LNCaP clone FGC (cell line): ENCODE results near the gene TAL1.

Source experiments
- DNase-seq: peaks from one replicate; pipeline ENCODE4 v3.0.0-alpha.2; 2011; ENCODE audit warnings: low read depth
- H3K4me3 ChIP-seq: 2 replicates; pipeline ENCODE4 v1.5.1; 2011; ENCODE audit warnings: mild to moderate bottlenecking, low read depth, low read length, control low read depth
- TF ChIP-seq, protein P1 (sequence below): IDR thresholded peaks from 2 replicates; pipeline ENCODE4 v1.5.1; 2012; ENCODE audit warnings: mild to moderate bottlenecking; ENCODE audit not compliant: control insufficient read depth, insufficient read depth; ENCODE audit errors: extremely low read depth

The TAL1 gene

DNA sequence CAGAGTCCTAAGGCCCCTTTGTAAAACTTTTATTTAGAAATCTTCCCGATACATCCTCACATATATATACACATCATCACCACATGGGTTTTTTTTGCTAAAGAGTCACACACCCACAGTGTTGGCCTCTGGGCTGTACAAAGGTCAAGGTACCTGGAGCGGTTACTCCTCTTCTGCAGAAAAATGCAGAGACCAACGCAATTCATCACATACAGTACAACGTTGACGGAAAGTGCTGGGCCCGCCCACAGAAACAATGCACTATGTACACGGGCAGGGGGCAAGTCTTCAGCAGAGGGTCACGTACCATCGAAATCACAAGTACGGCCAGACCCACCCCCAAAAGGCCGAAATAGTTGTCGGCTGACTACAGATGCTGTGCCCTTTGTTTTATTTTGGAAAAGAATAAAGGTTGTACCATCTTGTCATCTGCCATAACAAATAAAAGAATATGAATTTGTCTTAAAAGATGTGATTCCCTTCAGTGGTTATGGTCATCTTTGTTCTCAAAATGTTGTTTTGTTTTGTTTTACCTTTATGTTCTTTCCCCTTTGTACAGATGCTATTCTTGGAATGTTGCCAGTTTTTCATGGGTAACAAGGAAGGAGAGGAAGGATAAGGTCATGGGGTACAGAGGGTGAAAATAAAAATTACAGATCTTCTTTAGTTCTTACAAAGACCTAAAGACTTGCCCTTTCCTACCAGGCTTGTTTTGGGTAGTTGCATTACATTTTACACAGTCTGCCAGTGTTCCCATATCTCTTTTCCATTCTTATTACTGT, 15.6 kb downstream of the TAL1 start:
- no peak overlapping the region for H3K4me3 ChIP-seq
- DNase-seq = no peak
- TF ChIP-seq, protein P1, sequence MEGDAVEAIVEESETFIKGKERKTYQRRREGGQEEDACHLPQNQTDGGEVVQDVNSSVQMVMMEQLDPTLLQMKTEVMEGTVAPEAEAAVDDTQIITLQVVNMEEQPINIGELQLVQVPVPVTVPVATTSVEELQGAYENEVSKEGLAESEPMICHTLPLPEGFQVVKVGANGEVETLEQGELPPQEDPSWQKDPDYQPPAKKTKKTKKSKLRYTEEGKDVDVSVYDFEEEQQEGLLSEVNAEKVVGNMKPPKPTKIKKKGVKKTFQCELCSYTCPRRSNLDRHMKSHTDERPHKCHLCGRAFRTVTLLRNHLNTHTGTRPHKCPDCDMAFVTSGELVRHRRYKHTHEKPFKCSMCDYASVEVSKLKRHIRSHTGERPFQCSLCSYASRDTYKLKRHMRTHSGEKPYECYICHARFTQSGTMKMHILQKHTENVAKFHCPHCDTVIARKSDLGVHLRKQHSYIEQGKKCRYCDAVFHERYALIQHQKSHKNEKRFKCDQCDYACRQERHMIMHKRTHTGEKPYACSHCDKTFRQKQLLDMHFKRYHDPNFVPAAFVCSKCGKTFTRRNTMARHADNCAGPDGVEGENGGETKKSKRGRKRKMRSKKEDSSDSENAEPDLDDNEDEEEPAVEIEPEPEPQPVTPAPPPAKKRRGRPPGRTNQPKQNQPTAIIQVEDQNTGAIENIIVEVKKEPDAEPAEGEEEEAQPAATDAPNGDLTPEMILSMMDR = no peak

DNA sequence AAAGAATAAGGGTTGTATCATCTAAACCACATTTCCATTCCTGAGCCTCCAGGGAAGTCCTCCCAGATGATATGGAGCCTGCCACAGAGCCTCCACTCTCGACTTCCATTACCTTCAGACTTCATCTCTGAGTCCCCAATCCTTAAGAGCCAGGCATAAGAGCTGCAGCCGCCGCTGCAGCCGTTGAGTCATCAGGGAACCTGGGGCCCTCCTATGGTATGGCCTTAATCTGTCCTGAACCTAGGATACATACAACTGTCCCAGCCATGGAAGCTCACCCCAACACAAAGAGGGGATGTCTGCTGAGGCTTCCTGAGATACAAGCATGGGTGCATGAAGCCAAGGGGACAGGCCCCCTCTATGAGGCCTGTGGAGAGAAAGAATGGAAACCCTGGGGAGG, 16.3 kb downstream of the TAL1 start:
- TF ChIP-seq, protein P1 = no peak
- DNase-seq = no peak
- H3K4me3 ChIP-seq = no peak overlapping the region

DNA sequence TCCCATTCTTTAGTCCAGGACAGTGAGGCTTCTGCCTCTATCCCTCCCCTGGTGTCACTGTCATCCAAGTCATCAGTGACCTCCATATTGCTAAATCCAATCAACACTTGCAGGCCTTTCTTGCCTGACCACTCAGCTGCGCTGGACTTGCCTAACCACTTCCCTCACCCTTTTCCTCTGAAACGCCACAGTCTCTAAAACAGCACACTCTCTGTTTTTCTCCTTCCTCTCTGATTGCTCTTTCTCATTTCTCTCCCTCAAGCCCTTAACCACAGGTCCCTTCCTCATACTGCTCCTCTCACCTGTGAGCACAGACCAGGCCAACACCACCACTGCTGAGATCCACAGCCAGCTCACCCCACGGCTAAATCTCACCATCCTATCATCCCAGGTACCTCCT, 17.5 kb downstream of the TAL1 start:
- no peak overlapping the region for H3K4me3 ChIP-seq
- TF ChIP-seq, protein P1 = no peak
- no peak for DNase-seq

DNA sequence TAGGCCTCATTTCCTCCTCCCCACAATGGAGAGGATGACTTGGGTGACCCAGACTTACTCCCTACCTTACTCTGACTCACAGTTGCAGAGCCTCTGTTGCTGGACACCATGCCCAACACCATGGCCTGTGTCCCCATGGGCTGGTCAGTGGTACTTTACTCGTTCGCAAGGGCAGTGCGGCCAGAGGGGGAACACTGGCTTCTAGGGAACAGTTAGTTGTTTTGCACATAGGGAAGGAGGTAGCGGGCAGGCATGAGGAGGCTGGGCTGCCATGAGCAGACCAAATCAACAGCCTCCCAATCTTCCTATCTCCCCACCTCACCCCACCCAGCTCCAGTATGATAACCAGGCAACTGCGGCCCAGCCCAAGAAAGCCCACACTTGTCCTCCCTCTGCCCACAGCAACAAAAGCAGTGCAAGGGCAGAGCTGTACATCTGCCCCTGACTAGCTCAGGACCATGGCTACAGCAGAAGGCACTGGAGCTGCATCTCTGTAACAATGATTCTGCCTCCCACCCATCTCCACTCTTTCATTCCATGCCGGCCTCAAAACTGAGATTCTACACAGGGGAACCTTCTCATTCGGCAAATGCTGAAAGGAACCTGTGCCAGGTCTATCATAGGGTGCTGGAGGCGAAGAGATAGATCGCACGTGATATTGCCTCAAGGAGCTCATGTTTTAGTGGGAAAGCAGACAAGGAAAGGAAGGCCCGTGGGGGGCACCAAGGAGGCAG, 18.6 kb downstream of the TAL1 start:
- TF ChIP-seq, protein P1 = no peak
- H3K4me3 ChIP-seq = no peak overlapping the region
- DNase-seq = no peak

DNA sequence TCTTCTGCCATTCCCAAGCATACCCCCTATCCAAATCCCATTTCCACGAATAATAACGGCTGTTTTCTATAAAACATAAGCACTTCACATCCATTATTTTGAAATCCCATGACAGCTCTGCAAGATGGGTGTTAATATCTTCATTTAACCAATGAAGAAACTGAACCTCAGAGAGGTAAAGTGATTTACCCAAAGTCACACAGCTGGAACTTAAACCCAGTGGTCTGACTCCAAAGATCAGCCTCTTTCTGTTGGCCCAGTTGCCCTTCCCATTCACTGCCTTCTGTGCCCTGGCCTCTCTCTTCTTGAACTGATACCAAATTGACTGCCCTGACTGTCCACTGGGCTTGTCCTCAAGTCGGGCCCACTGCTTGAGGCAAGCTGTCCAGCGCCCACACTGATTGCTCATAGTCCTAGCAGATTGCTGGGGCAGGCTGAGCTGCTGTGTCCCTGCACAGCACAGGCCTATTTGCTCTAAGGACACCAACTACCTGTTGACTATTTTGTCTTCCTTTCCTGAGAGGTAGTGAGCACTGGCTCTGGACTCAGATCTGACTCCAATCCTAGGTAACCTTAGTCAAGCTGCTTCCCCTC, 19.3 kb downstream of the TAL1 start:
- no peak overlapping the region for H3K4me3 ChIP-seq
- no peak for DNase-seq
- TF ChIP-seq, protein P1 = no peak

DNA sequence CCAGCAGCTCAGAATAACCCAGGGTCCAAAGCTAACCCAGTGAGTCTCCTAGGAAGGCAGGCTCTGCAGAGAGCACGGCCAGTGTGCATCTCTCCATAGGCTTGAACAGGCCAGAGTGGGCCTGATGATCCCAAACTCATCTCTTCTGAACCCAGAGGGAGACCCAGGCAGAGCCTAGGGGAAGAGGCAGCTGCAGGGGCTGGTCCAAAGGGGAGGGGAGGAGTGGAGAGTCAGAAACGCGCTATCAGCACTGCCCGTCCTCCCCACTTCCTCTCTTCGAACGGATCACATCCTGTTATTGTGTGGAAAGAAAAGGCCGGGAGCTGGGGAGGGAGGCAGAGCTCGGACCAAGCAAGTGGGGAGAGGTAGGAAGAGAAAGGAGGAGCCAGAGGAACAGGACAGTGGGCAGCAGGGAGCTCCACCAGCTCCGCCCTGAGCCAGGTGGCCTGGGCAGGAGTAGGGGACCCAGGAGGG, 20.2 kb downstream of the TAL1 start:
- no peak overlapping the region for H3K4me3 ChIP-seq
- TF ChIP-seq, protein P1 = no peak
- DNase-seq = no peak
